ENCODE data around the gene TSPAN9. TPM values are rescaled to one million over a fixed set of nuclear protein-coding genes. Genes with fewer than 3 reads are reported as not detected.

The TSPAN9 gene
- total RNA-seq, 1 experiment from 2014 or later, result 7.7 TPM

GRCh38 chr12:3333583-3333982 is 256.4 kb downstream of the TSPAN9 start:
- Histone ChIP-seq H3K4me1 (ENCODE audit: control insufficient read depth, insufficient read depth, low read length) (no peaks in the 10 kb centered on the region), H3K9me3 (ENCODE audit: control insufficient read depth, insufficient read depth, low read depth, low read length) (no peaks in the 10 kb centered on the region), H3K4me3 (ENCODE audit: low read depth in 2 of 2, low read length in 2 of 2) (no peak overlapping the region), H3K27me3 (ENCODE audit: control insufficient read depth, insufficient read depth, low read length) (no peaks in the 10 kb centered on the region), H3K36me3 (ENCODE audit: control insufficient read depth, insufficient read depth, low read length) (no peaks in the 10 kb centered on the region), H3K27ac (ENCODE audit: low read length) (no peak overlapping the region)
- in situ Hi-C loops (cut with HindIII; ENCODE audit: low pct_unique_long_range_greater_than_20kb, low sequenced_read_pairs) (no loop called here), intact Hi-C loops (cut with micrococcal nuclease; ENCODE audit: unreplicated experiment) (no loop called here)
- CTCF ChIA-PET, result no interaction called here
- POLR2A ChIA-PET, result no interaction called here
- TF ChIP-seq POLR2AphosphoS5 (IDR thresholded peaks at IDR 0.05; ENCODE audit: low read depth, low read length) (no peak), SIN3A (IDR thresholded peaks at IDR 0.05; ENCODE audit: borderline replicate concordance, insufficient read depth, low read depth, low read length) (no peak), TCF7L2 (IDR thresholded peaks at IDR 0.05; ENCODE audit: low read depth, low read length) (no peak), REST (IDR thresholded peaks at IDR 0.05; ENCODE audit: insufficient read depth in 1 of 2, low read depth in 2 of 2, low read length in 1 of 2) (no peak), CTCF (IDR thresholded peaks at IDR 0.05) (no peak)
- ATAC-seq (no peak), DNase-seq (ENCODE audit: low read depth, low spot score) (no peak)
- no TSS peak for BruUV-seq (replicated peaks)

GRCh38 chr12:3333991-3334391 is 256.8 kb downstream of the TSPAN9 start:
- Histone ChIP-seq H3K9me3 (ENCODE audit: control insufficient read depth, insufficient read depth, low read depth, low read length) (no peaks in the 10 kb centered on the region), H3K27ac (ENCODE audit: low read length) (no peak overlapping the region), H3K36me3 (ENCODE audit: control insufficient read depth, insufficient read depth, low read length) (no peaks in the 10 kb centered on the region), H3K27me3 (ENCODE audit: control insufficient read depth, insufficient read depth, low read length) (no peaks in the 10 kb centered on the region), H3K4me1 (ENCODE audit: control insufficient read depth, insufficient read depth, low read length) (no peaks in the 10 kb centered on the region), H3K4me3 (ENCODE audit: low read depth in 2 of 2, low read length in 2 of 2) (no peak overlapping the region)
- DNase-seq (ENCODE audit: low read depth, low spot score), result no peak
- POLR2A ChIA-PET, result no interaction called here
- no peak for TF ChIP-seq TCF7L2 (IDR thresholded peaks at IDR 0.05; ENCODE audit: low read depth, low read length)
- no peak for TF ChIP-seq SIN3A (IDR thresholded peaks at IDR 0.05; ENCODE audit: borderline replicate concordance, insufficient read depth, low read depth, low read length)
- TF ChIP-seq CTCF (IDR thresholded peaks at IDR 0.05), result no peak
- TF ChIP-seq REST (IDR thresholded peaks at IDR 0.05; ENCODE audit: insufficient read depth in 1 of 2, low read depth in 2 of 2, low read length in 1 of 2), result no peak
- no peak for TF ChIP-seq POLR2AphosphoS5 (IDR thresholded peaks at IDR 0.05; ENCODE audit: low read depth, low read length)
- no peak for ATAC-seq
- in situ Hi-C loops (cut with HindIII; ENCODE audit: low pct_unique_long_range_greater_than_20kb, low sequenced_read_pairs), result no loop called here
- CTCF ChIA-PET, result no interaction called here
- BruUV-seq (replicated peaks), result no TSS peak
- intact Hi-C loops (cut with micrococcal nuclease; ENCODE audit: unreplicated experiment), result no loop called here
